Coronary artery (tissue), 2 donors: ENCODE measurements around the gene DNAH8.
"Not testable (repeated sequence)": the region's sequence is repeated elsewhere in the genome, so short reads cannot be mapped to it uniquely, and the experiment has no call there.

Source experiments
- DNase-seq: peaks from one replicate; pipeline ENCODE4 v3.0.0-alpha.2; 2017; ENCODE audit warnings: low spot score
- H3K27ac ChIP-seq, 2 donors: fragments of 200-600 bp; sonication (generic); one replicate each; pipeline ENCODE4 v1.5.1; 2016 to 2019
- H3K4me3 ChIP-seq: fragments of 200-600 bp; sonication (generic); 2 replicates; pipeline ENCODE4 v1.5.1; 2016; ENCODE audit warnings: mild to moderate bottlenecking, moderate library complexity
- CTCF ChIP-seq: fragments of 200-600 bp; sonication (generic); IDR thresholded peaks from one replicate; pipeline ENCODE4 v1.5.1; 2019; ENCODE audit warnings: antibody characterized with exemption

Gene DNAH8

GRCh38 chr6:38783443-38784228, 68.5 kb downstream of the DNAH8 start:
- Histone ChIP-seq H3K27ac (no peak overlapping the region), H3K4me3 (no peak overlapping the region)
- no peak for TF ChIP-seq CTCF
- no peak for DNase-seq

- no peak for DNase-seq
- no peak overlapping the region for H3K4me3 ChIP-seq
- H3K27ac ChIP-seq, result no peak overlapping the region
- no peak for TF ChIP-seq CTCF
Observed at GRCh38 chr6:38784506-38785235, 69.6 kb downstream of the DNAH8 start.

GRCh38 chr6:38786486-38786885, 71.4 kb downstream of the DNAH8 start:
- Histone ChIP-seq H3K4me3 (no peak overlapping the region), H3K27ac (no peak overlapping the region)
- TF ChIP-seq CTCF, result no peak
- no peak for DNase-seq

- no peak for TF ChIP-seq CTCF
- DNase-seq, result no peak
- Histone ChIP-seq H3K27ac (no peak overlapping the region), H3K4me3 (no peak overlapping the region)
Observed at GRCh38 chr6:38789256-38789655, 74.1 kb downstream of the DNAH8 start.

GRCh38 chr6:38792356-38792755, 77.2 kb downstream of the DNAH8 start:
- TF ChIP-seq CTCF, result no peak
- Histone ChIP-seq H3K4me3 (no peak overlapping the region), H3K27ac (no peak overlapping the region)
- no peak for DNase-seq

- Histone ChIP-seq H3K27ac (no peak overlapping the region), H3K4me3 (no peak overlapping the region)
- no peak for TF ChIP-seq CTCF
- no peak for DNase-seq
Observed at GRCh38 chr6:38794682-38795081, 79.6 kb downstream of the DNAH8 start.

GRCh38 chr6:38796006-38796405, 80.9 kb downstream of the DNAH8 start:
- TF ChIP-seq CTCF, result no peak
- Histone ChIP-seq H3K27ac (no peak overlapping the region), H3K4me3 (no peak overlapping the region)
- no peak for DNase-seq

GRCh38 chr6:38796437-38796836, 81.3 kb downstream of the DNAH8 start:
- DNase-seq, H3K27ac ChIP-seq, H3K4me3 ChIP-seq: not testable (repeated sequence)
